ENCODE results near the gene ADH6.
"Not testable (repeated sequence)": the region's sequence is repeated elsewhere in the genome, so short reads cannot be mapped to it uniquely, and the experiment has no call there.

ADH6 gene
- 0 reads per million in 2 donors for total RNA-seq

- no peak for DNase-seq
These were observed at the start of gene ADH6 for GRCh38 chr4:99219072-99219471. ADH6 (minus strand) TSS chr4:99219246; CDS start chr4:99219152, 94 bp downstream.

GRCh38 chr4:99264927-99265326 lies 45.9 kb upstream of the ADH6 start:
- DNase-seq, result no peak

GRCh38 chr4:99252746-99253145 lies 33.7 kb upstream of the ADH6 start:
- no peak for DNase-seq

- DNase-seq, result no peak
These were observed 29.7 kb upstream of the ADH6 start for GRCh38 chr4:99248714-99249113.

- no peak for DNase-seq
These were observed 16.9 kb upstream of the ADH6 start for GRCh38 chr4:99235955-99236354.

- DNase-seq, result no peak
These were observed 15.4 kb upstream of the ADH6 start for GRCh38 chr4:99234331-99235010.

- not testable (repeated sequence) for DNase-seq
These were observed 14.4 kb upstream of the ADH6 start for GRCh38 chr4:99233397-99233796.

GRCh38 chr4:99228706-99229105 lies 9.7 kb upstream of the ADH6 start:
- DNase-seq, result not testable (repeated sequence)

GRCh38 chr4:99227646-99228045 lies 8.6 kb upstream of the ADH6 start:
- DNase-seq, result not testable (repeated sequence)

GRCh38 chr4:99221980-99222379 lies 2.9 kb upstream of the ADH6 start:
- no peak for DNase-seq

- DNase-seq, result no peak
These were observed 433 bp upstream of the ADH6 start for GRCh38 chr4:99219479-99219878.

- DNase-seq, result no peak
These were observed 3.5 kb downstream of the ADH6 start for GRCh38 chr4:99215521-99215920.

GRCh38 chr4:99210789-99211188 lies 8.3 kb downstream of the ADH6 start:
- no peak for DNase-seq

GRCh38 chr4:99209671-99210070 lies 9.4 kb downstream of the ADH6 start:
- no peak for DNase-seq

- DNase-seq, result no peak
These were observed 10.3 kb downstream of the ADH6 start for GRCh38 chr4:99208719-99209075.

GRCh38 chr4:99207911-99208718 lies 10.9 kb downstream of the ADH6 start:
- DNase-seq, result no peak

GRCh38 chr4:99207069-99207743 lies 11.8 kb downstream of the ADH6 start:
- DNase-seq, result no peak

- no peak for DNase-seq
These were observed 13.7 kb downstream of the ADH6 start for GRCh38 chr4:99205153-99205979.

- DNase-seq, result no peak
These were observed 16.5 kb downstream of the ADH6 start for GRCh38 chr4:99202536-99202935.

- DNase-seq, result no peak
These were observed 17.0 kb downstream of the ADH6 start for GRCh38 chr4:99202094-99202493.

- no peak for DNase-seq
These were observed 17.4 kb downstream of the ADH6 start for GRCh38 chr4:99201690-99202089.

- no peak for DNase-seq
These were observed 18.9 kb downstream of the ADH6 start for GRCh38 chr4:99200138-99200537.

- DNase-seq, result no peak
These were observed 28.7 kb downstream of the ADH6 start for GRCh38 chr4:99190336-99190735.
